Gastrocnemius medialis (tissue), 4 donors: ENCODE measurements around the gene C1GALT1.

Experiments used
- CTCF ChIP-seq, 5 experiments: fragments of 450-650 bp in 3 of 5; fragments of 200-600 bp in 2 of 5; sonication (generic) in 2 of 5; IDR thresholded peaks in 4 of 5; conservative IDR thresholded peaks in 1 of 5; 1 replicate in 4 of 5; 2 replicates in 1 of 5; pipeline ENCODE4 v1.5.1; 2016 to 2019; ENCODE audit warnings: antibody characterized with exemption in 5 of 5, mild to moderate bottlenecking in 3 of 5, moderate library complexity in 3 of 5
- POLR2A ChIP-seq, 2 donors: fragments of 450-650 bp; IDR thresholded peaks; one replicate each; pipeline ENCODE4 v1.6.1; 2017; ENCODE audit warnings: antibody characterized with exemption in 2 of 2, mild to moderate bottlenecking in 2 of 2, moderate library complexity in 2 of 2

DNA sequence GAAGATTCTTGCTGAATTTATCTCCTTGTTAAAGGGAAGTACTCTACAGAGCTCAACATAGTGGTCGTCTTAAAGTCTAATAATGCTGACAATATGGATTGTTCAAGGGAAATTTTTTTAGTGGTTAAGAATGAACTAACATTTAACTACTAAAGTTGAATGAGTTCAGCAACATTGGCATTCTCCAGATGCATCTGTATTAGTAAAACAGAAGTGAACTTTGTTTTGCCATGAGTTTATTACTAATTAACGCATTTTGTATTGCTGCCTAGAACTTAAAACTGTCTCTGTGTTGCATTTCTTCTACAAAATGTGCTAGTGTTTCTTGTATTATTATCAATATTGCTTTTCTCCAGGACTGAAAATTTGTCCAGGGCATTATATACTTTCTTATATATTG is 67.5 kb downstream of the C1GALT1 start:
- TF ChIP-seq CTCF (IDR thresholded peaks at IDR 0.05 in 4 of 5, conservative IDR thresholded peaks at IDR 0.05 in 1 of 5) (no peak), POLR2A (IDR thresholded peaks at IDR 0.05) (no peak)
